ENCODE data around the gene CEACAM20.

Gene CEACAM20

DNA sequence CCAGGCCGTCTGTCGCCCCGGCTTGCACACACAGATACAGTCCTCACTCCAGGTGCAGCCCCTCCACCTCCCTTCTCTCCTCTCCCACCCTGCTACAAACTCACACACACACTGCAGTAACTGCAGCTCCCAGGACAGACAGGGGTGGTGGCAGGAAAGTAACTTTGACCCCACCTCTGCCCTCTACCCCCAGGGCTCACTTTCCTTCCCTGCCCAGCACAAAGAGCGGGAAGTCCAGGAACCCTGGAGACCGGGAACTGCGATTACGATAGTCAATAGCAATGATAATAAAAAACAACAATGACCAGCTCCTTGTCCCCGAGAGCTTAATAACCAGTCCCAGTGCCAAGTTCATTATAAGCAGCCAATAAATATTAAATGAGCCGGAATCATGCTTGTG is at the start of gene CEACAM20:
TSS of gene CEACAM20 (minus strand) at position 140 of the 400 bp plus-strand sequence. CDS start 166 bp downstream, outside the sequence.
- Histone ChIP-seq H2AFZ (no peak within 1 kb of the TSS), H3K4me2 (ENCODE audit: low read length) (no peak within 1 kb of the TSS), H3K27me3 (ENCODE audit: control insufficient read depth, insufficient read depth, low read length) (no peaks in the 10 kb centered on the region), H3K9me3 (ENCODE audit: control insufficient read depth, low read length) (no peaks in the 10 kb centered on the region), H3K4me1 (no peaks in the 10 kb centered on the region), H3K79me2 (no peaks in the 10 kb centered on the region), H3K27ac (no peak within 1 kb of the TSS), H3K4me3 (ENCODE audit: low read depth, low read length) (no peak within 1 kb of the TSS), H3K9ac (no peak within 1 kb of the TSS), H3K36me3 (ENCODE audit: control insufficient read depth, insufficient read depth, low read length) (no peaks in the 10 kb centered on the region)
- TF ChIP-seq, protein P1, sequence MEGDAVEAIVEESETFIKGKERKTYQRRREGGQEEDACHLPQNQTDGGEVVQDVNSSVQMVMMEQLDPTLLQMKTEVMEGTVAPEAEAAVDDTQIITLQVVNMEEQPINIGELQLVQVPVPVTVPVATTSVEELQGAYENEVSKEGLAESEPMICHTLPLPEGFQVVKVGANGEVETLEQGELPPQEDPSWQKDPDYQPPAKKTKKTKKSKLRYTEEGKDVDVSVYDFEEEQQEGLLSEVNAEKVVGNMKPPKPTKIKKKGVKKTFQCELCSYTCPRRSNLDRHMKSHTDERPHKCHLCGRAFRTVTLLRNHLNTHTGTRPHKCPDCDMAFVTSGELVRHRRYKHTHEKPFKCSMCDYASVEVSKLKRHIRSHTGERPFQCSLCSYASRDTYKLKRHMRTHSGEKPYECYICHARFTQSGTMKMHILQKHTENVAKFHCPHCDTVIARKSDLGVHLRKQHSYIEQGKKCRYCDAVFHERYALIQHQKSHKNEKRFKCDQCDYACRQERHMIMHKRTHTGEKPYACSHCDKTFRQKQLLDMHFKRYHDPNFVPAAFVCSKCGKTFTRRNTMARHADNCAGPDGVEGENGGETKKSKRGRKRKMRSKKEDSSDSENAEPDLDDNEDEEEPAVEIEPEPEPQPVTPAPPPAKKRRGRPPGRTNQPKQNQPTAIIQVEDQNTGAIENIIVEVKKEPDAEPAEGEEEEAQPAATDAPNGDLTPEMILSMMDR (IDR thresholded peaks at IDR 0.05) = no peak

DNA sequence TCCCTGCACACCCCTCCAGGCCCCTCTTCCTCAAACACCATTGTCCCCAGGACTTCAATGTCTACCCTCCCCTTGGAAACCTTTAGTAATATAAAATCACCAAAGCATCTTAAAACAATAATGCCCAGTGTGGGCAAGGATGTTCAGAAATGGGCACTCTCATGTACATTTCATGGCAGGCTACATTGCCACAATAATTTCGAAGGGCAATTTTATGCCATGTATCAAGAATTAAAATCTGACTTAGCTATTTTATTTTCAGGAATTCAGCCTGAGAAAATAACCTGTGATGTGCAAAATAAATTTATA is 48.0 kb upstream of the CEACAM20 start:
- no peak overlapping the region for H3K4me2 ChIP-seq (ENCODE audit: low read length)
- no peak overlapping the region for H3K4me3 ChIP-seq (ENCODE audit: low read depth, low read length)
- H3K9ac ChIP-seq = no peak overlapping the region
- no peaks in the 10 kb centered on the region for H3K36me3 ChIP-seq (ENCODE audit: control insufficient read depth, insufficient read depth, low read length)
- TF ChIP-seq, protein P1 (IDR thresholded peaks at IDR 0.05) = no peak
- H3K4me1 ChIP-seq = no peaks in the 10 kb centered on the region
- no peak overlapping the region for H3K27ac ChIP-seq
- no peaks in the 10 kb centered on the region for H3K27me3 ChIP-seq (ENCODE audit: control insufficient read depth, insufficient read depth, low read length)
- no peaks in the 10 kb centered on the region for H3K79me2 ChIP-seq
- H3K9me3 ChIP-seq (ENCODE audit: control insufficient read depth, low read length) = no peaks in the 10 kb centered on the region
- H2AFZ ChIP-seq = no peak overlapping the region

DNA sequence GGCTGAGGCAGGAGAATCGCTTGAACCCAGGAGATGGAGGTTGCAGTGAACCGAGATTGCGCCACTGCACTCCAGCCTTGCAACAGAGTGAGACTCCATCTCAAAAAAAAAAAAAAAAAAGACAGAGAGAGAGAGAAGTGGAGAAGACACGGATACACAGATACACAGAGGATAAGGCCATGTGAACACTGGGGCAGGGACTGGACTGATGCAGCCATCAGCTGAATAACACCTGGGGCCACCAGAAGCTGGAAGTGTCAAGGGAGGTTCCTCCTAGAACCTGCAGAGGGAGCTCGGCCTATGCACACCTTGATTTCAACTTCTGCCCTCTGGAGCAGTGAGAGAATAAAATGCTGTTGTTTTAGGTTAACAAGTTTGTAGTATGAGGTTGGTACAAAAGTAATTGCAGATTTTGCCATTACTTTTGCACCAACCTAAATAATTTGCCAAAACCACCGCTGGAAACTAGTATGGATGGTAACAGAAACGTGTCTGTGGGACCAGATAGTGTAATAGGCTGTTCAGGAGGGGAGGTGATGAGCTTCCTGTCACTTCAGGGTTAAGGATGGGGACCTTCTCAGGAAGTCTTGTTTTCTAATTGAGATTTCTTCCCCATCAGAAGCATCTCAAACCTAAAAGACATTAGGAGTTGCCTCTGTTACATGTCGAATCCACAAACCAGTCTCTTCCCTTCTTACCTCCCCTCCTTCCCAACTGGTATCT is 47.5 kb upstream of the CEACAM20 start:
- Histone ChIP-seq H3K36me3 (ENCODE audit: control insufficient read depth, insufficient read depth, low read length) (no peaks in the 10 kb centered on the region), H2AFZ (no peak overlapping the region), H3K4me2 (ENCODE audit: low read length) (no peak overlapping the region), H3K4me1 (no peaks in the 10 kb centered on the region), H3K9me3 (ENCODE audit: control insufficient read depth, low read length) (no peaks in the 10 kb centered on the region), H3K27me3 (ENCODE audit: control insufficient read depth, insufficient read depth, low read length) (no peaks in the 10 kb centered on the region), H3K27ac (no peak overlapping the region), H3K9ac (no peak overlapping the region), H3K4me3 (ENCODE audit: low read depth, low read length) (no peak overlapping the region), H3K79me2 (no peaks in the 10 kb centered on the region)
- TF ChIP-seq, protein P1 (IDR thresholded peaks at IDR 0.05) = no peak

DNA sequence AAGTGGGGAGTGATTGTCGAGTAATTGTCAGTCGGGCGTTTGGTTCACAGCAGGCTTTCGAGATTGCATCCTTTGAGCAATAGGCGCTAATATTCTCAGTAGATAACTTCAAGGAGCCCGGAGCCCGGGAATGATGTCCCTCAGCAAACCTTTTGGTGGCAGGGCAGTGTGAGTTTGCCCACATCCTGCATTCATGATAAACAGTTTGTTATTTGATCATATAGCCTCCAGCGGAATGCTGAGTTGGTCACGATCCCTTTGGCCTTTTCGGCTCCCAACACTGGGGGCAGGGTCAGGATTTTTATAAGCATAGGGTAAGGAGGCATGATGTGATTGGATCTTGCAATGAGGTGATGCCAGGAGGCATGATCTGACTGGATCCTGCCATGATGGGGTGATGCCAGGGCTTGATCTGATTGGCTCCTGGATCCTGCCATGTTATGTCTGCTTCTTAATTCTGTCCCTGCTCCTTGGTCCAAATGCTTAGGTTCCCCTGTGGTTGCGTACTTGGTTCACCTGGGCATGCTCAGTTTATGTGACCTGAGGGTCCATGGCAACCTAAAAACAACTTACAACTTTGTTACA is 45.7 kb upstream of the CEACAM20 start:
- TF ChIP-seq, protein P1 (IDR thresholded peaks at IDR 0.05) = no peak
- Histone ChIP-seq H3K36me3 (ENCODE audit: control insufficient read depth, insufficient read depth, low read length) (no peaks in the 10 kb centered on the region), H3K9me3 (ENCODE audit: control insufficient read depth, low read length) (no peaks in the 10 kb centered on the region), H3K4me2 (ENCODE audit: low read length) (no peak overlapping the region), H3K79me2 (no peaks in the 10 kb centered on the region), H3K4me1 (no peaks in the 10 kb centered on the region), H2AFZ (no peak overlapping the region), H3K27me3 (ENCODE audit: control insufficient read depth, insufficient read depth, low read length) (no peaks in the 10 kb centered on the region), H3K4me3 (ENCODE audit: low read depth, low read length) (no peak overlapping the region), H3K27ac (no peak overlapping the region), H3K9ac (no peak overlapping the region)
